ENCODE results near the gene SERPINA5.
"Not testable (repeated sequence)": the region's sequence is repeated elsewhere in the genome, so short reads cannot be mapped to it uniquely, and the experiment has no call there.

SERPINA5 gene

GRCh38 chr14:94573475-94574277 lies 7.5 kb upstream of the SERPINA5 start:
- no peaks in the 10 kb centered on the region for H3K36me3 ChIP-seq (replicated peaks)
- no peak for DNase-seq

GRCh38 chr14:94574336-94574735 lies 6.9 kb upstream of the SERPINA5 start:
- no peak for DNase-seq
- TF ChIP-seq CTCF (IDR thresholded peaks at IDR 0.05; ENCODE audit: low read depth, low read length, missing control alignments): no peak
- Histone ChIP-seq H3K27me3 (replicated peaks) (no peaks in the 10 kb centered on the region), H3K27ac (no peak overlapping the region), H3K4me3 (ENCODE audit: low read depth, low read length) (no peak overlapping the region), H3K36me3 (replicated peaks) (no peaks in the 10 kb centered on the region)
- in situ Hi-C loops (cut with HindIII; ENCODE audit: low pct_ligation_motif_present, low sequenced_read_pairs): no loop called here

More at GRCh38 chr14:94573475-94574277, 7.5 kb upstream of the SERPINA5 start:
- in situ Hi-C loops (cut with HindIII; ENCODE audit: low pct_ligation_motif_present, low sequenced_read_pairs): no loop called here
- no peak for TF ChIP-seq CTCF (IDR thresholded peaks at IDR 0.05; ENCODE audit: low read depth, low read length, missing control alignments)
- no peaks in the 10 kb centered on the region for H3K27me3 ChIP-seq (replicated peaks)
- H3K4me3 ChIP-seq (ENCODE audit: low read depth, low read length): no peak overlapping the region
- no peak overlapping the region for H3K27ac ChIP-seq

- no peak for TF ChIP-seq CTCF (IDR thresholded peaks at IDR 0.05; ENCODE audit: low read depth, low read length, missing control alignments)
- H3K36me3 ChIP-seq (replicated peaks): no peaks in the 10 kb centered on the region
- in situ Hi-C loops (cut with HindIII; ENCODE audit: low pct_ligation_motif_present, low sequenced_read_pairs): no loop called here
- H3K27me3 ChIP-seq (replicated peaks): no peaks in the 10 kb centered on the region
- H3K4me3 ChIP-seq (ENCODE audit: low read depth, low read length): no peak overlapping the region
- no peak overlapping the region for H3K27ac ChIP-seq
- peak; percentile 58 for DNase-seq
These were observed 5.3 kb upstream of the SERPINA5 start for GRCh38 chr14:94575730-94576585.

- H3K36me3 ChIP-seq (replicated peaks); H3K27ac ChIP-seq; DNase-seq; H3K27me3 ChIP-seq (replicated peaks); in situ Hi-C loops (cut with HindIII; ENCODE audit: low pct_ligation_motif_present, low sequenced_read_pairs); H3K4me3 ChIP-seq (ENCODE audit: low read depth, low read length): not testable (repeated sequence)
These were observed 3.8 kb upstream of the SERPINA5 start for GRCh38 chr14:94577472-94577871.

- H3K27ac ChIP-seq: no peak overlapping the region
- in situ Hi-C loops (cut with HindIII; ENCODE audit: low pct_ligation_motif_present, low sequenced_read_pairs): no loop called here
- H3K27me3 ChIP-seq (replicated peaks): no peaks in the 10 kb centered on the region
- no peak for DNase-seq
- TF ChIP-seq CTCF (IDR thresholded peaks at IDR 0.05; ENCODE audit: low read depth, low read length, missing control alignments): no peak
- no peaks in the 10 kb centered on the region for H3K36me3 ChIP-seq (replicated peaks)
- no peak overlapping the region for H3K4me3 ChIP-seq (ENCODE audit: low read depth, low read length)
These were observed 2.5 kb upstream of the SERPINA5 start for GRCh38 chr14:94578712-94579111.

- DNase-seq: no peak
- Histone ChIP-seq H3K36me3 (replicated peaks) (no peaks in the 10 kb centered on the region), H3K27ac (no peak overlapping the region), H3K27me3 (replicated peaks) (no peaks in the 10 kb centered on the region), H3K4me3 (ENCODE audit: low read depth, low read length) (no peak overlapping the region)
- no peak for TF ChIP-seq CTCF (IDR thresholded peaks at IDR 0.05; ENCODE audit: low read depth, low read length, missing control alignments)
- in situ Hi-C loops (cut with HindIII; ENCODE audit: low pct_ligation_motif_present, low sequenced_read_pairs): no loop called here
These were observed 1.0 kb downstream of the SERPINA5 start for GRCh38 chr14:94582199-94582750.
